ENCODE measurements around the gene PNPLA5.
A peak's percentile ranks its signal among the peaks of the same experiment; 100 is the strongest.

Gene PNPLA5

DNA sequence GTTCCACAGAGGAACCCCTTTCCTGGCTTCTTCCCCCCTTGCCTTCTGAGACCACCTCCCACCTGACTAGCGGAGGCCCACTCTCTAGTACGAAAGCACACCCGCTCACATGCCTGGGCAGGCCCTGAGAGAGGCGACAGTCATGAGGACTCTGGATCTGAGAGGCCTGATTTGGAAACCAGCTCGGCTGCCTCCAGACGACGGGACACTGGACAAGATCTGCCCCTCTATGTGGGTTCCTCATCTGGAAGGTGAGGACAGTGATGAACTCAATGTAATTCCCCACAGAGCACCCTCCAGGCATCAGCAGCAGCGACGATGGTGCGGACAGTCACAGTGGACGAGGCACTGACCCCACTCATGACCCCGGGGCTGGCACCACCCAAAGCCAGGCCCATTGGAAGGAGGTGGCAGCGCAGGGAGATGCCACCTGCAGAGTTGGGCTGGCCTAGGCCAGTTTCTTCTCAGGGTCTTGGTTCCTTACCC lies 37.0 kb downstream of the PNPLA5 start:
- no peak for DNase-seq (ENCODE audit: low spot score)

- DNase-seq (ENCODE audit: low spot score): no peak
Observed at GRCh38 chr22:43854121-43854785, 37.6 kb downstream of the PNPLA5 start.

- DNase-seq (ENCODE audit: low spot score): no peak
Observed at GRCh38 chr22:43853328-43853931, 38.4 kb downstream of the PNPLA5 start.

- no peak for DNase-seq (ENCODE audit: low spot score)
Observed at GRCh38 chr22:43852573-43853327, 39.1 kb downstream of the PNPLA5 start.

- no peak for DNase-seq (ENCODE audit: low spot score)
Observed at GRCh38 chr22:43851979-43852307, 39.9 kb downstream of the PNPLA5 start.

DNA sequence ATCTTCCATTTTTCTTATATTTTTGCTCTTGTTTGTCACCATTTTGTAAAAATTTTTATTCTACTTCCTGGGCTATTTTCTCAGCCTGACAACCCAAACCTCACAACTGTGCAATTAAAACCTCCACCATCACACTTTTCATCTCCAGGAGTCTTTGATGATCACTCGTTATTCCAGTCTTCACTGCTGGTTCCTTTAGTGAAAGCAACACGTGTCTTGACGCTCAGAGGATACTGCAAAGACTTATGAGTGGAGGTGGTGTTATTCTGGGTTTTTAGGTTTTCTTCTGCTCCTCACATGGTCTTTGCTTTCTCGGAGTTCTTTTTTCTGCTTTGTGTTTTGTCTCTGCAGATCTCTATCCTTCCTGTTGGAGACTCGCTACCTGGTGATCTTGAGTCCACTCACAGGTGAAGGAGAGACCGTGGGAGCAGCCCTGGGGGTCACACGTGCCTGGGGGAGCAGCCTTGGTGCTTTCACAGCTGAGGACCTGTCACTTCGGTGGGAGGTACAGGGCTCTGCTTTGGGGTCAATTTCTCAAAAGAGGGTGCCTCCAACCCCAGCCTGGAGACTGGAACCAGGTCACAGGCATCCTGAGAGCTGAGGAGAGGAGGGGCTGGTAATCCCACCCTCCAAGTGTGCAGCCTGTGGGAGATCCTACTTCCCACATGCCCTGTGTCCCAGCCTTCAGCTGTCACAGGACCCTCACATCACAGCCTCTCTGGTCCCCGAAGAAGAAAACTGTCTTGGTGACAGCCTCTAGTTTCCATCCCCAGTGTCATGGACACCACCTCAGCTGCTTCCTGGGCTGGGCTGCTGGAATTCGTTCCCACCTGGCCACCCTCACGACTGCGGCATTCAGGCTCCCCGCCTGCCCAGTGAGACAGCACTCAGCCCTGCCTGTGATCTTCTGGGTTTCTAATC lies 40.5 kb downstream of the PNPLA5 start:
- no peak for DNase-seq (ENCODE audit: low spot score)

DNA sequence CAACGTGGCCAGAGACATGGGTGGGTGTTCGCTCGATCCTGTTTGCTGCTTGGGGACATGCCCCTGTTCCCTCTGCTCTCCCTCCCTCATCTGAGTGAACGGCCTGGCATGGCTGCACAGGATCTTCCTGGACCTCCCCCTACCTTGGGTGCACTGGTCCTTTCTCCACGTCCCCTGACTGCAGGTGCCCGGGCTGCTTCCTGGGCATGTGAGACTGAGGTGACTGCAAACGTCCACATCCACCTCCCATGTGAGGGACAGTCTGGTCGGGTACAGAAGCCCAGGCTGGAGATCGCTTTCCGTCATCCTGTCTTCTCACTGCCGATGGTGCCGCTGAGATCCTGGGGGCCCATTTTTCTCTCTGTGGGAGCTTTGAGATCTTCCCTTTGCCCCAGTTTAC lies 41.3 kb downstream of the PNPLA5 start:
- DNase-seq (ENCODE audit: low spot score): no peak

DNA sequence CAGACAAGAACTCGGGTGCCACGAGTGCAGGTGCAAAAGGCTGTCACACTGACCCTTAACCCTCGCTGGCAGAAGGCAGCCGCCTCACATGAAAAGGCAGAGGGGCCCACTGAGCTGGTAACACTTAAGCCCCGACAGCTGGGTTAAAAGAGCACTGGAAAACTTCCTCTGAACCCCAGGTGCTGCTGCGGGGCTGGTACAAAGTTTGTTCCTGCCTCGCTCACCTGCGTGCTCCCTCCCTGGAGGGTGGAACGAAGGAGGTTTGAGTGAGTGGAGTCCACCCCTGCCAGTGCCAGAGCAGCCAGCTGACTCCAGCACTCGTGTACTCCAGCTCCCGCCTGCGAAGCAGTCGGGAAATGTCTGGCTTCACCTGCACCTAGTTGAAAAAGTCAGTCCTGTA lies 42.1 kb downstream of the PNPLA5 start:
- no peak for DNase-seq (ENCODE audit: low spot score)

GRCh38 chr22:43848366-43849171 lies 43.2 kb downstream of the PNPLA5 start:
- peak; percentile 59 for DNase-seq (ENCODE audit: low spot score)

GRCh38 chr22:43847376-43848289 lies 44.2 kb downstream of the PNPLA5 start:
- no peak for DNase-seq (ENCODE audit: low spot score)

DNA sequence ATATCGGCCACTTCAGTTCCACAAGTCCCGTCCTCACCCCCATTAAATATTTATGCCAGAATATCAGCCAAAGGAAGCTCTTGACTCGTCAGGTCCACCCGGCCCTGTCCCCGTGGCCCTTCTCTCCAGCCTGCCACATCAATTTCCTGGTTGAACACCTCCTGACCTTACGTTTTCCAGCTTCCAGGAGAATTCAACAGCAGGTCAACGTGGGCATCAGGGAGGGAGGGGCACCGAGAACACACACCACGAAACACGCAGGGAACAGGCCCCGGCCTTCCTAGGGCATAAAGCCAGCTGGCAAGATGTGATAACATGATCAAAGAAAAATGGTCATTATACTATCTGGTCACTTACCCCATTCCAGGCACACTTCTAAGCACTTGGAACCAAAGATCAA lies 44.8 kb downstream of the PNPLA5 start:
- no peak for DNase-seq (ENCODE audit: low spot score)

- no peak for DNase-seq (ENCODE audit: low spot score)
Observed at GRCh38 chr22:43845981-43846380, 45.8 kb downstream of the PNPLA5 start.

DNA sequence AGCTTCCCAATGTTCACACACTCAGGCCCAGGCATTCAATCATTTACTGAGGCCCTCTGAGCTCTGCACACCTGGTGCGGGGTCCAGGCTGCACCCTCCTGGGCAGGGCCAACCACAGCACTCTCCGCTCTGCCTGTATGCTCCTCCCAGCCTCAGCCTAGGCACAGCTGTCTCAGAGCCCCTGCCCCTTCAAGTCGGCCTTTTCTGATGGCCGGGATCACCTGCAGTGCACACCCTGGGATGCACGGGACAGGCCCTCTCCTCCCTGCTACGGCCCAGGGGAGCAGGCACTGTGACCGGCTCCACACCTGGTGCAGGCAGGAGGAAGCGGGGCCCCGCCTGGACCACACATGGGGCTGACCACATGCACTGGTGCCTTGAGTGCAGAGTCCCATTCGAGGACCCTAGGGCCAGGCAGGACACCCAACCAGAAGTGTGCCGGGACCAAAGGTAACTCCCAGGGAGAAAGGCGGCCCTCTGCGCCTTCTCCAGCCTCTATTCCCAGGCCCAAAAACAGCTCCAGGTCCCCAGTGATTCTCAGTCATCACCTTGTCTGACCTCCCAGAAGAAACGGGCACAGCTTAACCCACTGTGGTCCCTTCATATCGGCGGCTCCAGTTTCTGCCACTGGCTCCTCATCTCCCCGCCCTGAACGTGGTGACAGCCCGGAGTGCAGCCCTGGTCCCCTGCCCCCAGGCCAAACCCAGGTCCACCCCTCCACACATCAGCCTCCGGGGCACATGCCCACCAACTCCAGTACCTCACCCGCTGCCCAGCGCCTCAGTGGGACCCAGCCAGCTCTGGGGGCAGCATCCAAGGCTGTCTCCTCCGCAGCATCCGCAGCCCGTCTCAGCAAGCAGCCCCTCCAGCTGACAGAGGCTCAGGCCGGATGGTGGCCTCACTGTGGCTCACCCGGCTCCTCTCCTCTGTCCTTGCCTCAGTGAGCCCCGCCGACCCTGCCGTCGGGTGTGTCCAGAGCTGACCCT lies 47.0 kb downstream of the PNPLA5 start:
- no peak for DNase-seq (ENCODE audit: low spot score)

DNA sequence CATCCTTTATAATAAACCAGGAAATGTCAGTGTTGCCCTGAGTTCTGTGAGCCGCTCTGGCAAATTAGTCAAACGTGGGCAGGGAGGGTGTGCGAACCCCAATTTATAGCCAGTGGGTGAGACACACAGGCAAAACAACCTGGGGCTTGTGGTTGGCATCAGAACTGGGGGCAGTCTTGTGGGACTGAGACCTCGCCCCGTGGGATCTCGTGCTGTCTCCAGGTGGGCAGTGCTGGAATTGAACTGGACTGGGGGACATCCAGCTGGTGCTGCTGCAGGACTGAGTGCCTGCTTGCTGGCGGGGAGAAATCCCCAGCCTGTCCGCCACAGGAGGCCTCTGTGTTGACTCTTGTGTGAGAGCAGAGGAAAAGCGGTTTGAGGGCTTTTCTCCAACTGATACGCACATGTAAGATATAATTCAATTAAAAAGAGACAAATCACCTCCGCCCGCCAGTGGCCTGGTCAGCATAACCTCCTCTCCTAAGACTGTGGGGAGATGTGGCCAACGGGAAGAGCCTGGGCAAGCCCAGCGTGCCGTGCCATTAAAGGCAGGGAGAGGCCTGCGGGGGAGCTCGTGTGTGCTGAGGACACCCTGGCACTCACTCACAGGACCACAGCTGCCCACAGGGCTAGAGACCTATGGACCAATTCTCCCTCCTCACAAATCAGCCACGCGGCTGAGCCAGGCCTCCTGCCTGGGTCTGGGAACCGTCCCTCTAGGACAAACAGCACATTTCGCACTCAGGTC lies 47.9 kb downstream of the PNPLA5 start:
- DNase-seq (ENCODE audit: low spot score): no peak

DNA sequence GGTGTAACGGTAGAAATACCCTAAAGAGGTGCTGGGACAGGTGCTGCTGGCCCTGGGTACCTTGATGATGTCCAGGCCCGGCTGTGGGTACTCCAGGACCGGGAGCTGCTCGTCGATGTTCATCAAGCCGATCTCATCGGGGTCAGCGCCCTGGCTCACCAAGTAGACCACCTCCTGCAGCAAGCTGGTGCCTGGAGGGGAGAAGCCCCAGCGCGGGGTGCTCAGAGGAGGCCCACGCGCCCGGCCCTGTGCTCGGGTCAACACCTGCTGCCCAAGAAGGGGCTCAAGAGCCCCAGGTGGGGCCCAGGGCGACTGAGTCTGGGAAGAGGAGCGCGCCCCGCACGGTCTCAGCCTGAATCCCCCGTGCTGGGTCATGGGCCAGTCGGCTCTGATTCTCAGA lies 50.1 kb downstream of the PNPLA5 start:
- DNase-seq (ENCODE audit: low spot score): no peak

GRCh38 chr22:43840851-43841250 lies 51.0 kb downstream of the PNPLA5 start:
- DNase-seq (ENCODE audit: low spot score): no peak

DNA sequence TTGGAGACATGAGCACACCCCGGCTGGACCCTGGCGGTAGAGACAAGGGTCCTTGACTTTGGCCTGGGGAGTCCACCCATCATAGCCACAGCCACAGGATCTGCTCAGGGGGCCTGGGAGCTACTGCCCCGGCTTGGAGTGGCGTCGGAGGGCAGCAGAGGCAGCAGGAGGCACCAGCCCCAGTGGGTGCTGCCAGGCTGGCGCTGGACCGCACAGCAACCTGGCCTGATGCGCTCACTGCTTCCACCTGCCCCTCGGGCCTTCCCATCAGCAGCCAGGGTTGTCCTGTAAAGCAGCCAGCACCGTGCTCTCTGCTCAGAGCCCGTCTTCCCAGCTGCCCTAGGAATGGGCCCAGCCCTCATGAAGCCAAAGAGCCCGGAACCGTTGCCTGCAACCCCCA lies 51.4 kb downstream of the PNPLA5 start:
- DNase-seq (ENCODE audit: low spot score): no peak

GRCh38 chr22:43839781-43840180 lies 52.0 kb downstream of the PNPLA5 start:
- no peak for DNase-seq (ENCODE audit: low spot score)
